ENCODE data around the gene KCNJ1. TPM values are rescaled to one million over a fixed set of nuclear protein-coding genes. Genes with fewer than 3 reads are reported as not detected.

The KCNJ1 gene
- total and polyA plus RNA-seq, 2 of the 8 experiments (the other 6 are each of a cell fraction or from before 2014, with no cell fraction given), result 0.17 to 0.23 TPM

GRCh38 chr11:128828350-128828749 lies 38.7 kb downstream of the KCNJ1 start:
- H3K4me3 ChIP-seq (ENCODE audit: extremely low read depth in 1 of 4, insufficient read depth in 2 of 4, low read depth in 3 of 4, low read length in 4 of 4), result no peak overlapping the region
- H3K79me2 ChIP-seq (ENCODE audit: control insufficient read depth in 1 of 2, insufficient read depth in 2 of 2, low read length in 2 of 2), result no peaks in the 10 kb centered on the region
- H4K5ac ChIP-seq (ENCODE audit: insufficient read length, low read depth, low read length), result no peak overlapping the region
- H3K36me3 ChIP-seq (ENCODE audit: control insufficient read depth in 2 of 4, insufficient read depth in 4 of 4, low read length in 3 of 4), result no peaks in the 10 kb centered on the region
- H3K27ac ChIP-seq (ENCODE audit: low read depth, low read length), result no peak overlapping the region
- H3K18ac ChIP-seq (ENCODE audit: extremely low read depth, low read length), result no peak overlapping the region
- H4K91ac ChIP-seq (replicated peaks; ENCODE audit: insufficient read length, low read length), result no peak overlapping the region
- H3K27me3 ChIP-seq (replicated peaks in 1 of 4; ENCODE audit: control insufficient read depth in 3 of 4, extremely low read depth in 1 of 4, insufficient read depth in 3 of 4, low read length in 3 of 4), result peaks cover 0 to 6% (median 6%) of the 10 kb centered on the region in 4 experiments; a peak in 4 of 7 replicates
- TF ChIP-seq SIX5 (IDR thresholded peaks at IDR 0.05; ENCODE audit: low read depth, low read length) (no peak), SUZ12 (IDR thresholded peaks at IDR 0.05; ENCODE audit: low read length) (no peak)
- no peak overlapping the region for H3K4me2 ChIP-seq (ENCODE audit: insufficient read depth in 1 of 2, low read depth in 2 of 2, low read length in 2 of 2)
- DNase-seq (ENCODE audit: low read depth in 1 of 2, low spot score in 2 of 2) (no peak), FAIRE-seq (no peak)
- no peak overlapping the region for H2BK120ac ChIP-seq (replicated peaks; ENCODE audit: low read depth, low read length)
- H3K79me1 ChIP-seq (ENCODE audit: low read depth, low read length), result no peaks in the 10 kb centered on the region
- H3K4ac ChIP-seq (replicated peaks; ENCODE audit: insufficient read length, low read depth, low read length), result no peak overlapping the region
- no peak overlapping the region for H2BK5ac ChIP-seq (ENCODE audit: low read depth, low read length)
- ChIA-PET CTCF (ENCODE audit: partially characterized antibody) (interaction anchor here (0.6 to 8.9 kb wide), 12 partner anchors 13 to 655 kb away, joined by 3 to 147 read pairs (median 5); no protein-coding TSS in a partner anchor), POLR2A (ENCODE audit: partially characterized antibody) (no interaction called here)
- no peak overlapping the region for H2BK12ac ChIP-seq (ENCODE audit: low read depth, low read length)
- H3K23ac ChIP-seq (ENCODE audit: insufficient read length), result no peak overlapping the region
- no peak overlapping the region for H3K56ac ChIP-seq (replicated peaks; ENCODE audit: insufficient read length, low read depth, low read length)
- H3K4me1 ChIP-seq (replicated peaks in 1 of 4; ENCODE audit: control insufficient read depth in 3 of 4, insufficient read depth in 4 of 4, low read length in 3 of 4), result peaks cover 0 to 7% (median 4%) of the 10 kb centered on the region in 4 experiments; a peak in 4 of 7 replicates
- no peak overlapping the region for H3K14ac ChIP-seq (ENCODE audit: insufficient read length)
- no peak overlapping the region for H3K9ac ChIP-seq (replicated peaks in 1 of 4; ENCODE audit: extremely low read depth in 1 of 4, low read depth in 3 of 4, low read length in 3 of 4)
- WGBS, 2 experiments (ENCODE audit: extremely low coverage in 1 of 2, insufficient coverage in 1 of 2, insufficient read length in 1 of 2, insufficient replicate concordance in 2 of 2, low coverage in 1 of 2, low lambda C conversion rate in 2 of 2, missing lambda C conversion rate in 1 of 2), result 83% methylated on average over 4 of the region's 4 CpGs; no CpG with 5 or more reads in 1 of the 2 experiments
- H4K8ac ChIP-seq (ENCODE audit: extremely low read depth, insufficient read depth, low read length), result no peak overlapping the region
- H2BK15ac ChIP-seq (ENCODE audit: low read length), result no peak overlapping the region
- H4K20me1 ChIP-seq (replicated peaks in 1 of 2; ENCODE audit: control insufficient read depth in 1 of 2, insufficient read depth in 2 of 2, low read length in 2 of 2), result no peaks in the 10 kb centered on the region
- H2AK5ac ChIP-seq (ENCODE audit: low read depth, low read length), result no peak overlapping the region
- H2BK20ac ChIP-seq (ENCODE audit: low read length), result no peak overlapping the region
- H3K23me2 ChIP-seq (ENCODE audit: low read depth, low read length), result peaks cover 4% of the 10 kb centered on the region; the same call in 1 of the 2 replicates
- H2AFZ ChIP-seq (ENCODE audit: low read length), result no peak overlapping the region
- no peaks in the 10 kb centered on the region for H3K9me3 ChIP-seq (ENCODE audit: insufficient read depth in 2 of 2, low read depth in 1 of 2, low read length in 1 of 2)

Measured in H1 (cell line).